Activated T-cell treated with anti-CD3 and anti-CD28 coated beads for 1 hour (primary cell): ENCODE measurements around the gene STAG1.
A peak's percentile ranks its signal among the peaks of the same experiment; 100 is the strongest.
"Not testable (repeated sequence)": the region's sequence is repeated elsewhere in the genome, so short reads cannot be mapped to it uniquely, and the experiment has no call there.

Experiments used
- DNase-seq: peaks from one replicate; pipeline ENCODE4 v3.0.0-alpha.2; 2020; ENCODE audit warnings: low read depth

The STAG1 gene

GRCh38 chr3:136752172-136752421 is at the start of gene STAG1:
Gene STAG1 (minus strand): TSS chr3:136752378. CDS start chr3:136630898, 121,480 bp downstream.
- DNase-seq: no peak

GRCh38 chr3:136801146-136801545 is 49.0 kb upstream of the STAG1 start:
- not testable (repeated sequence) for DNase-seq

- no peak for DNase-seq
Observed at GRCh38 chr3:136792556-136793330, 40.6 kb upstream of the STAG1 start.

- DNase-seq: no peak
Observed at GRCh38 chr3:136790786-136791185, 38.6 kb upstream of the STAG1 start.

- no peak for DNase-seq
Observed at GRCh38 chr3:136789976-136790375, 37.8 kb upstream of the STAG1 start.

GRCh38 chr3:136788154-136788553 is 36.0 kb upstream of the STAG1 start:
- DNase-seq: no peak

- DNase-seq: no peak
Observed at GRCh38 chr3:136787349-136787748, 35.2 kb upstream of the STAG1 start.

- no peak for DNase-seq
Observed at GRCh38 chr3:136783708-136784191, 31.6 kb upstream of the STAG1 start.

GRCh38 chr3:136780741-136781140 is 28.6 kb upstream of the STAG1 start:
- no peak for DNase-seq

- DNase-seq: no peak
Observed at GRCh38 chr3:136778865-136779264, 26.7 kb upstream of the STAG1 start.

- DNase-seq: no peak
Observed at GRCh38 chr3:136772709-136773108, 20.5 kb upstream of the STAG1 start.

GRCh38 chr3:136758160-136759102 is 6.3 kb upstream of the STAG1 start:
- not testable (repeated sequence) for DNase-seq

- DNase-seq: no peak
Observed at GRCh38 chr3:136755192-136755591, 3.0 kb upstream of the STAG1 start.

- no peak for DNase-seq
Observed at GRCh38 chr3:136753326-136753939, 1.3 kb upstream of the STAG1 start.

- peak; percentile 98 for DNase-seq
Observed at GRCh38 chr3:136752422-136753325, 496 bp upstream of the STAG1 start.

- DNase-seq: peak; percentile 48
Observed at GRCh38 chr3:136751316-136752171, 634 bp downstream of the STAG1 start.

GRCh38 chr3:136750897-136751315 is 1.3 kb downstream of the STAG1 start:
- DNase-seq: no peak

GRCh38 chr3:136750209-136750896 is 1.8 kb downstream of the STAG1 start:
- DNase-seq: no peak

GRCh38 chr3:136749602-136750001 is 2.6 kb downstream of the STAG1 start:
- DNase-seq: not testable (repeated sequence)

- DNase-seq: no peak
Observed at GRCh38 chr3:136749091-136749490, 3.1 kb downstream of the STAG1 start.
